ENCODE measurements around the gene COL18A1.
"Not testable (repeated sequence)": the region's sequence is repeated elsewhere in the genome, so short reads cannot be mapped to it uniquely, and the experiment has no call there.

Gene COL18A1

DNA sequence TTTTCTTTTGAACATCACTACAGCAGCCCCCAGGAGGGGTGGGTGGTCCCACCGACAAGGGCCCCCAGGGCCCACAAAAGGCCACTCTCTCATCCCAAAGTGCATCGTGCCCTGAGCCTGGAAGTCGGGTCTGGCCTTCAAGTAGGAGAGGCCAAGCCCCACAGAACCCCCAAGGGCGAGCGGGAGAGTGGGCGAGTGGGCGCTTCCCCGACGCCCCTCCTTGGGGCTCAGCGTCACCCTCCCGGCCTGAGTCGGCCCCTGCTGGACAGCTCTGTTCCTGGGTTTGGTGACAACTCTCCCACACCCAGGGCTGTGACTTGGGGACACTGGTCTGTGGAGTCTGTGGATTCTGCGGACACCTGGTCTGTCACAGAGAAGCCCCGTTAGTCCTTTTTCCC is 42.2 kb upstream of the COL18A1 start:
- no peaks in the 10 kb centered on the region for H3K36me3 ChIP-seq (replicated peaks)
- no peak overlapping the region for H3K27ac ChIP-seq
- no peak for TF ChIP-seq CTCF (IDR thresholded peaks at IDR 0.05; ENCODE audit: low read depth, low read length, missing control alignments)
- H3K4me3 ChIP-seq (ENCODE audit: low read depth, low read length) = no peak overlapping the region
- no peaks in the 10 kb centered on the region for H3K27me3 ChIP-seq (replicated peaks)
- in situ Hi-C loops (cut with HindIII; ENCODE audit: low pct_ligation_motif_present, low sequenced_read_pairs) = no loop called here
- no peak for DNase-seq

DNA sequence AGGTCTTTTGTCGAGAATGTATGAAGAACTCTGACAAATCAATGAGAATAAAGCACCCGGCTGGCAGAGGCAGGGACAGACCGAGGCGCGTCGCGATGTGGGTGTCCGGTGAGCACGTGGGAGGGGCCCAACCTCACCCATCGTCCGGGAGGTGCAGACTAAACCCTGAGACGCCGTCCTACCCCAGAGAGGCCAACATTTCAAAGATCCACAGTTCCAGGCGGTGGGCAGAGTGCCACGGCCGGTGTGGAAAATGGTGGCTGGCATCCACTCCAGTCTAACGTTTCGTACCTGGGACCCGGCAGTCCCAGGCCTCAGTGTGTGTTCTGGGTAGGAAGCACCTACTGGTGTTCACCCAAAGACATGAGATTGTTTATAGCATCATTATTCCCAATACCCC is 41.7 kb upstream of the COL18A1 start:
- H3K27me3 ChIP-seq (replicated peaks); H3K36me3 ChIP-seq (replicated peaks); H3K4me3 ChIP-seq (ENCODE audit: low read depth, low read length); in situ Hi-C loops (cut with HindIII; ENCODE audit: low pct_ligation_motif_present, low sequenced_read_pairs); DNase-seq: not testable (repeated sequence)
- H3K27ac ChIP-seq = peak overlapping the region; percentile 99

DNA sequence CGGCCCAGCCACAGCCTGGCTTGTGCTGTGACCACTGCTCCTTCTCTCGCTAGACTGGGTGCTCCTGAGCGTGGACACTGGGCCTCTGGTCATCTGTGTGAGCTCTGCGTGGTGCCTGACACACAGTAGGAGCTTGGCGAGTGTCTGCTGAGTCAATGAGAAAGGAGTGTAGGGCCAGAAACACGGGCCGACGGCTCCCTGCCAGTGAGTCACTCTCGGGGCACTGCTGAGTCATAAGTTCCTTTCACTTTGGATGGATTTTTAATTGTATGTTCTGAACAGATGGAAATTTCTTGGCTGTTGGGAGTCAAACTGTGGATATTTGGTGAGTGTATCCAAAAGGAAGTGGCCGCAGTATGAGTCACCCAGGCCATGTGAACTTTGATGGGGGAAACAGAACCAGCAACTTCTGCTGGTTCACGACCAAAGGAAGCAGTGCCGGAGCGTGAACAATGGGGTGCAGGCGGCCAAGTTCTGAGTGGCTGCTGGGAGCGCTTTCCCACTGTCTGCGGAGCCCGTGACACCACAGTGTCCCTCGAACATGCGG is 41.0 kb upstream of the COL18A1 start:
- H3K36me3 ChIP-seq (replicated peaks) = no peaks in the 10 kb centered on the region
- in situ Hi-C loops (cut with HindIII; ENCODE audit: low pct_ligation_motif_present, low sequenced_read_pairs) = no loop called here
- DNase-seq = peak; percentile 98
- no peaks in the 10 kb centered on the region for H3K27me3 ChIP-seq (replicated peaks)
- peak overlapping the region; percentile 99 for H3K27ac ChIP-seq
- peak overlapping the region; percentile 12 for H3K4me3 ChIP-seq (ENCODE audit: low read depth, low read length)
- no peak for TF ChIP-seq CTCF (IDR thresholded peaks at IDR 0.05; ENCODE audit: low read depth, low read length, missing control alignments)

DNA sequence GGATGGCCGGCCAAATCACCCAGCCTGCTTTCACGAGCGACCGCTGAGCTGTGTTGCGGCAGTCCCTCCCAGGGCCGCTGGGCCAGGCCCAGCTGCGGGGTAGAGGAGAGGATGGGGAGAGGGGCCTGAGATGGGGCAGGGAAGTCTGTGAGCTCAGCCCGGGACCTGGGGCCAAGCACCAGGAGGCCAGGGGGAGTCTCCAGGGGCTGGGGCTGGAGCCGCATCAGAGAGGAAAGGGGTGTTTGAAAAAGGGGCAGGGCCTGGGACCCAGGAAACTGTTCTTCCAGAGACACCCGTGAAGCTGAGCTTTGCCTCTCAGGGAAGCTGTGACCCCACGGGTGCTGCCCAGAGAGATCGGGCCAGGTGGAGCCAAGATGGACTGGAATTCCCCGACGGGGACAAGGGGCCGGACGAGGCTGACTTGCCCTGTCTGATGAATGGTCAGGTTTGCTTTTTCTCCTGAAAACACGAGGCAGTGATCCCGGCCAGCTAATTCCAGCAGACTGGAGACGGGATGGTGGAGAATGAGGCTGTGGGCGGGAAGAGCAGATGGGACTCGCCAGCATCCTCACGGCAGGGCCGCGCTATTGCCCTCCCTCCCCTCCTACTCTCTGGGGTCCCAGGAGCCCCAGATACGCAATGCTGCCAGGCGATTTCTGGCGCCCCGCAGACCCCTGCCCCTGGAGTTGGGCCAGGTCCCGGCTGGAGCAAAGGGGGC is 40.3 kb upstream of the COL18A1 start:
- H3K27me3 ChIP-seq (replicated peaks) = no peaks in the 10 kb centered on the region
- H3K36me3 ChIP-seq (replicated peaks) = no peaks in the 10 kb centered on the region
- no peak for TF ChIP-seq CTCF (IDR thresholded peaks at IDR 0.05; ENCODE audit: low read depth, low read length, missing control alignments)
- in situ Hi-C loops (cut with HindIII; ENCODE audit: low pct_ligation_motif_present, low sequenced_read_pairs) = no loop called here
- H3K27ac ChIP-seq = peak overlapping the region; percentile 99
- DNase-seq = peak; percentile 63
- peak overlapping the region; percentile 12 for H3K4me3 ChIP-seq (ENCODE audit: low read depth, low read length)

- no peak for TF ChIP-seq CTCF (IDR thresholded peaks at IDR 0.05; ENCODE audit: low read depth, low read length, missing control alignments)
- H3K27me3 ChIP-seq (replicated peaks) = no peaks in the 10 kb centered on the region
- DNase-seq = no peak
- in situ Hi-C loops (cut with HindIII; ENCODE audit: low pct_ligation_motif_present, low sequenced_read_pairs) = no loop called here
- H3K36me3 ChIP-seq (replicated peaks) = no peaks in the 10 kb centered on the region
- peak overlapping the region; percentile 99 for H3K27ac ChIP-seq
- H3K4me3 ChIP-seq (ENCODE audit: low read depth, low read length) = no peak overlapping the region
Measured at GRCh38 chr21:45365186-45365607, 39.8 kb upstream of the COL18A1 start.

GRCh38 chr21:45365608-45366241 is 39.2 kb upstream of the COL18A1 start:
- H3K36me3 ChIP-seq (replicated peaks) = no peaks in the 10 kb centered on the region
- in situ Hi-C loops (cut with HindIII; ENCODE audit: low pct_ligation_motif_present, low sequenced_read_pairs) = no loop called here
- no peak for TF ChIP-seq CTCF (IDR thresholded peaks at IDR 0.05; ENCODE audit: low read depth, low read length, missing control alignments)
- H3K27ac ChIP-seq = peak overlapping the region; percentile 99
- DNase-seq = peak; percentile 64
- H3K27me3 ChIP-seq (replicated peaks) = no peaks in the 10 kb centered on the region
- no peak overlapping the region for H3K4me3 ChIP-seq (ENCODE audit: low read depth, low read length)
